AG08396 (cell line): ENCODE results near the gene ABCC9.
"Not testable (repeated sequence)": the region's sequence is repeated elsewhere in the genome, so short reads cannot be mapped to it uniquely, and the experiment has no call there.

Experiments used
- DNase-seq: peaks from one replicate; pipeline ENCODE4 v3.0.0; 2012; ENCODE audit warnings: low spot score, mixed read lengths

Gene ABCC9

DNA sequence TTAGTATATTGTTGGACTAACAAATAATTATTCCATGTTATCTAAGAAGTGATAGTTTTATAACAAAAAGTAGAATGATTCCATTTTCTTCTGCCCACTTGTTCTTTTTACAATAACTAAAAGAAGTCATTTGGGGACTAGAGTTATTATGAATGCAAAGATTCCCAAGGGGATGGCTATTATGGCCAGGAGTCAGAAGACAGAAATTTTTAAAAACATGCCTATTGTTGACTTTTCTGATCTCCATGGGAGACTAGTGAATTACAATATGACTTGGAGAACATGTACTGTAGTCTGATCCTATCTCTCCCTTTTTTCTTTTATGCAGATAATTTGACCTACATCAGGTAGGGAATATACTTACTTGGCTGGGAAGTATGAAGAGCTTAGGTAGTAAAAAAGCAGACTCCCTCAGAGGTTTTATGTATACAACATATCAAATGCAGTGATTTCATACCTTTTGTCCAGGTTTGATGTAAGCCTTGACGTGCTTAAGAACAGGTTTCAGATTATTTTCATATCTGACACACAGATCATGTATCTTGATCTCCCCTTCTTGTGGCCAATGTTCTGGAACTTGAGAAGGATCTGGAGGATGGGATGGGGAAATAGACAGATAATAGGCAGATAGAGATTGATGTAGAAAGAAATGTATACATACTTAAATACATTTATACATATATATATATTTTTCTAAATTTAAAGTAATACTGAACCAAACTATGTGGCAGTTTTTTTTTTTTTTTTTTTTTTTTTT lies 125.7 kb downstream of the ABCC9 start:
- no peak for DNase-seq

DNA sequence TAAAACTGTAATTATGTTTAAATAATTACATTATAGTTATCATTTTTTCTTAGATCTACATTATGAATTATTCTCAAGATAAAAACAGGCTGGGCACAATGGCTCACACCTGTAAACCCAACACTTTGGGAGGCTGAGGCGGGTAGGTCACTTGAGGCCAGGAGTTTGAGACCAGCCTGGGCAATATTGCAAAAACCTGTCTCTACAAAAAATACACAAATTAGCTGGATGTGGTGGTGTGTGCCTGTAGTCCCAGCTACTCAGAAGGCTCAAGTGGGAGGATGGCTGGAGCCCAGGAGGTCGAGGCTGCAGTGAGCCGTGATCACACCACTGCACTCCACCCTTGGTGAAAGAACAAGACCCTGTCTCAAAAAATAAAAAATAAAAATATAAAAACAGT lies 126.4 kb downstream of the ABCC9 start:
- DNase-seq = no peak

- DNase-seq = no peak
Measured at GRCh38 chr12:21814327-21814726, 126.9 kb downstream of the ABCC9 start.

DNA sequence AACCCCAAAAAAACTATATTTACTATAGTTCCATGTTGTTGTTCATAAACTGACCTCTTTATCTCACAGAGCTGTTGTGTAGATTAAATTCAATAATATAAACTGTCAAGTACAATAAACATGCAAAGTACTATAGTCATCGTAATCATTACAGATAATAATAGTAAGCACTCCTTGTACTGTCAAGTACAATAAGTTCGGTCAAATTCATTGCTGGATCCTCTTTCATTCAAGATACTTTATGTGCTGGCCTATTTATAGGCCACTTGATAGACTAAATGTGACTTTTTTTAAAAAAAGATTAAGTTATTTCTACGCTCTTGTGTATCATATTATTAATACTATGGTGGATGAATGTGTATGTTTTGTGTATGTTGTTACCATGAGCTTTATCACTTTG lies 127.5 kb downstream of the ABCC9 start:
- no peak for DNase-seq

- DNase-seq = no peak
Measured at GRCh38 chr12:21813125-21813524, 128.1 kb downstream of the ABCC9 start.

GRCh38 chr12:21812340-21812739 lies 128.9 kb downstream of the ABCC9 start:
- not testable (repeated sequence) for DNase-seq

DNA sequence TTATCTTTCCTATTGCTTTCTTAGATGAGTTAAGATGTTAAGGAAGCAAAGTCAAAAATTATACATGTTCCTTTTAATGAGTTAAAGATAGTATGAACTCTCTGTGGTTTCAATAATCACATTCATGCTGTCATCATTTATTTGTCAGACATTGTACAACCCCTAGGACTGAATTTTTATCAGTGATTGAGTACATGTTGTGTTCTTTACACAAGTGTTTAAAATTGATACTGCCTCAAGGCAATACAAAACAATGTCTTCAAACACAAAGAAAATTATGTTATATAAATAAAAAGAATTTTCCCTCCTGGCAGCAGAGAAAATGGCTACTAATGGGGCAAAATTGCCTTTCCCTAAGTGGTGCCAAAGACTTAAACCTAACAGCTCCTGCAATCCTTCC lies 132.1 kb downstream of the ABCC9 start:
- DNase-seq = no peak

DNA sequence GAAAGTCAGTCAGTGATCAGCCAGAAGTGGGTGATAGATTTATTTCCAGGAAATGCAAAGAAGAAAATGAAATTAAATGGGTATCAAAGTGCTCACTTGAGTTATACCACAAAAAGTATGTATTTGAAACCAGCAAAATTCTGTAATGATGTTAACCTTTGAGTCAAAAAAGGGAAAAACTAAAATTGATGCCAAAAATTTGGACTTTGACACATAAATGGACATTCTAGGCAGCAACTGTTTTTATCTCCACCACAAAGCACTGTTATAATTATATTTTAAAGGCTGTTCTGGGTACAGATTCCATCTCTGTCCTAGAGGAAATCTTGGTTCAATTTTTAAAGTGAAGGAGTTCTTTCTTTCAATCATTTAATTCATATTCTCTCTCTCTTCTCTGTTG lies 135.0 kb downstream of the ABCC9 start:
- DNase-seq = no peak

DNA sequence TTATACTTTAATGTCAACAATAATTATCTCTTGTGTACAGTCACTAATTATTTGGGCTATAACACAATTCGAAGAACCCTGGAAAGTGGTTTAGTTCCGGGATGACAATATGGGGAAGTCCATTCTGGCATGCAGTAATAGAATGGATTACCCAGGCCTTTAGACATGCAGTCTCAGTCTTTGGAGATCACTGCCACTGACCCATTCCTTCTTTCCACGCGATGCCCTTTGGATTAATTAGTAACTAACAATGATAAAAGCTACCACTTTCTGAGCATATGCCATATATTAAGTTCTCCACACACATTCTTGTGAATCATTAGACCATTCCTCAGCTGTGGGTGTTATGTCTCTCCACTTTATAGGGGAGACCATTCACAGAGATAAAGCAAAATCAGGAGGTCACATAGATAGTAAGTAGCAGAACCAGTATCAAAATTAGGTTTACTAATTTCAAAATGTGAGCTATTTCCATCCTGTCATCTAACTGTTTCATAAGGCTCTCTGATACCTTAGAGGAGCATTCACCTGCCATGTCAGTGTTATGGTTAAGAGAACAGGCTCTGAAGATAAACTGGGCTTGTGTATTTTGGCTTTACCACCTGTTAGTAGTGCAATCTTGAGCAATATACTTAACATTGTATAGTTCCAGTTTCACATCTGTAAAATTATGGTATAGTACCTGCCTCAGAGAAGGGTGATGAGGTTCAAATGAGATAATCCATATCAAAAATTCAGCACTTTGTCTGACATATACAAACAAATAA lies 139.5 kb downstream of the ABCC9 start:
- DNase-seq = no peak

DNA sequence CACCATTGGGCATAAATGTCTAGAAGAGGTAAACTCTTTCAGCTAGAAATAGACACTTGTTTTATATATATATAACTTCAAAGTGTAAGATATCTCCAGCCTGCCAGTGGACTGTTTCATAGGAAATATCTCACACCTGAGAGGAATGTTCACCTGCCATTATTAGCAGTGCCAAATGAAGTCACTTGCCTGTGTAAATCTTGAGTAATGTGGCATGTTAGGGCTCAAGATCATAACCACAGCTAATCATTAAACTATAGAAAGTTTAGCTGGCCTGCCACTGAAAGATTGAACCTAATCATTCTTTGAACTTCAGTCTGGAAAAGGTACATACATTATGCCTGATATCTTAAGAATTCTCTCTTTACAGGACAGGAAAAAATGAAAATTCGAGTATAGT lies 141.2 kb downstream of the ABCC9 start:
- DNase-seq = no peak

GRCh38 chr12:21797539-21797938 lies 143.7 kb downstream of the ABCC9 start:
- DNase-seq = no peak

GRCh38 chr12:21795648-21796328 lies 145.4 kb downstream of the ABCC9 start:
- DNase-seq = no peak

DNA sequence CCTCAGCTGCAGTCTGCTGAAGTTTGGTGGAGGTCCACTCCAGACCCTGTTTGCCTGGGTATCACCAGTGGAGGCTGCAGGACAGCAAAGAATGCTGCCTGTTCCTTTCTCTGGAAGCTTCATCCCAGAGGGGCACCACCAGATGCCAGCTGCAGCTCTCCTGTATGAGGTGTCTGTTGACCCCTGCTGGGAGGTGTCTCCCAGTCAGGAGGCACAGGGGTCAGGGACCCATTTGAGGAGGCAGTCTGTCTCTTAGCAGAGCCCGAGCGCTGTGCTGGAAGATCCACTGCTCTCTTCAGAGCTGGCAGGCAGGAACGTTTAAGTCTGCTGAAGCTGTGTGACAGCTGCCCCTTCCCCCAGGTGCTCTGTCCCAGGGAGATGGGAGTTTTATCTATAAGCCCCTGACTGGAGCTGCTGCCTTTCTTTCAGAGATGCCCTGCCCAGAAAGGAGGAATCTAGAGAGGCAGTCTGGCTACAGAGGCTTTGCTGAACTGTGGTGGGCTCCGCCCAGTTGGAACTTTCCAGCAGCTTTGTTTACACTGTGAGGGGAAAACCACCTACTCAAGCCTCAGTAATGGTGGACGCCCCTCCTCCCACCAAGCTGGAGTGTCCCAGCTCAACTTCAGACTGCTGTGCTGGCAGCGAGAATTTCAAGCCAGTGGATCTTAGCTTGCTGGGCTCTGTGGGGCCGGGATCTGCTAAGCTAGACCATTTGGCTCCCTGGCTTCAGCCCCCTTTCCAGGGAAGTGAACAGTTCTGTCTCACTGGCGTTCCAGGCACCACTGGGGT lies 146.2 kb downstream of the ABCC9 start:
- DNase-seq = not testable (repeated sequence)

DNA sequence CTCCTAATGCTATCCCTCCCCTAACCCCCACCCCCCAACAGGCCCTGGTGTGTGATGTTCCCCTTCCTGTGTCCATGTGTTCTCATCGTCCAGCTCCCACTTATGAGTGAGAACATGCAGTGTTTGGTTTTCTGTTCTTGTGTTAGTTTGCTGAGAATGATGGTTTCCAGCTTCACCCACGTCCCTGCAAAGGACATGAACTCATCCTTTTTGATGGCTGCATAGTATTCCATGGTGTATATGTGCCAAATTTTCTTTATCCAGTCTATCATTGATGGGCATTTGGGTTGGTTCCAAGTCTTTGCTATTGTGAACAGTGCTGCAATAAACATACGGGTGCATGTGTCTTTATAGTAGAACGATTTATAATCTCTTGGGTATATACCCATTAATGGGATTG lies 151.5 kb downstream of the ABCC9 start:
- DNase-seq = not testable (repeated sequence)

DNA sequence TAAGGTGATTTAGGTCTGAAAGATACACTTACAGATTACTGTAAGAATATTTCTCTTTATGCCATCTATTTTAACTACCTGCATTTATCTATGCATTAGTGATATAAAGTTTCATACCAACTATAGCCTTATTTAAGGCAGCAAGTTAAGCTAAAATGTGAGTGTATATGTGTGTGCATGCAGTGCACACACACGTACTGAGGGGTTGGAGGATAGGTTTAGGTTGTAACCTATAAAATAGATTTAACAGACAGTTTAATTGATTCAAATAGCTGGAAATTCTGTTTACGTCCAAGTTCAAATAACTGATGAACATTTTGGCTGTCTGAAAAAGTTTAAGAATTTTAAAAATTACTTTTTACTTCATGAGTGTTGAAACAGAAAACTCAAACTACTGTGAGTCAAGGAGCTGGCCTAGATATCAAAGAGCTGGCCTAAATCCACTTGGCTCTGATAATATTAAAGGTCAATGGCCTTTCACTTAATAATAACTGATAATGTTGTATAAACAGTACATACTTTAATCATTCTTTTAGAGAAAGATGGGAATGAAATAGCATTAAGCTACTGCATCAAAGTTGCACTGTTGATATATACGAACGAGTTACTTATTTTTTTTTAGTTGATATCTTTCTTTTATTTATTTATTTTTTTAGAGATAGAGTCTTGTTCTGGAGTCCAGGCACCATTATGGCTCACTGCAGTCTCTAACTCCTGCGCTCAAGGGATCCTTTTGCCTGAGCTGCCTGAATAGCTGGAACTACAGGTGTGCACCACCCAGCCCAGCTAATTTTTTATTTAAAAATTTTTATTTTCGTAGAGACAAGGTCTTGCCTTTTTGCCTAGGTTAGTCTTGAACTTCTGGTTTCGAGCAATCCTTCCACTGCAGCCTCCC lies 152.9 kb downstream of the ABCC9 start:
- no peak for DNase-seq

GRCh38 chr12:21786041-21786531 lies 155.1 kb downstream of the ABCC9 start:
- DNase-seq = no peak

DNA sequence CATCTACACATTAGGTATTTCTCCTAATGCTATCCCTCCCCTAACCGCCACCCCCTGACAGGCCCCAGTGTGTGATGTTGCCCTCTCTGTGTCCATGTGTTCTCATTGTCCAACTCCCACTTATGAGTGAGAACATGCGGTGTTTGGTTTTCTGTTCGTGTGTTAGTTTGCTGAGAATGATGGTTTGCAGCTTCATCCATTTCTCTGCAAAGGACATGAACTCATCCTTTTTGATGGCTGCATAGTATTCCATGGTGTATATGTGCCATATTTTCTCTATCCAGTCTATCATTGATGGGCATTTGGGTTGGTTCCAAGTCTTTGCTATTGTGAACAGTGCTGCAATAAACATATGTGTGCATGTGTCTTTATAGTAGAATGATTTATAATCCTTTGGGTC lies 158.5 kb downstream of the ABCC9 start:
- DNase-seq = not testable (repeated sequence)

- no peak for DNase-seq
Measured at GRCh38 chr12:21780786-21781185, 160.4 kb downstream of the ABCC9 start.

- DNase-seq = no peak
Measured at GRCh38 chr12:21776175-21776574, 165.1 kb downstream of the ABCC9 start.

GRCh38 chr12:21775133-21775820 lies 165.9 kb downstream of the ABCC9 start:
- no peak for DNase-seq
